Eye (tissue), 1 donor: ENCODE results near the gene AOC2.
A peak's percentile ranks its signal among the peaks of the same experiment; 100 is the strongest.

Experiments used
- DNase-seq: peaks from one replicate; pipeline ENCODE4 v3.0.0-alpha.2; 2015

Gene AOC2, protein sequence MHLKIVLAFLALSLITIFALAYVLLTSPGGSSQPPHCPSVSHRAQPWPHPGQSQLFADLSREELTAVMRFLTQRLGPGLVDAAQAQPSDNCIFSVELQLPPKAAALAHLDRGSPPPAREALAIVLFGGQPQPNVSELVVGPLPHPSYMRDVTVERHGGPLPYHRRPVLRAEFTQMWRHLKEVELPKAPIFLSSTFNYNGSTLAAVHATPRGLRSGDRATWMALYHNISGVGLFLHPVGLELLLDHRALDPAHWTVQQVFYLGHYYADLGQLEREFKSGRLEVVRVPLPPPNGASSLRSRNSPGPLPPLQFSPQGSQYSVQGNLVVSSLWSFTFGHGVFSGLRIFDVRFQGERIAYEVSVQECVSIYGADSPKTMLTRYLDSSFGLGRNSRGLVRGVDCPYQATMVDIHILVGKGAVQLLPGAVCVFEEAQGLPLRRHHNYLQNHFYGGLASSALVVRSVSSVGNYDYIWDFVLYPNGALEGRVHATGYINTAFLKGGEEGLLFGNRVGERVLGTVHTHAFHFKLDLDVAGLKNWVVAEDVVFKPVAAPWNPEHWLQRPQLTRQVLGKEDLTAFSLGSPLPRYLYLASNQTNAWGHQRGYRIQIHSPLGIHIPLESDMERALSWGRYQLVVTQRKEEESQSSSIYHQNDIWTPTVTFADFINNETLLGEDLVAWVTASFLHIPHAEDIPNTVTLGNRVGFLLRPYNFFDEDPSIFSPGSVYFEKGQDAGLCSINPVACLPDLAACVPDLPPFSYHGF

GRCh38 chr17:42844271-42844670 is at the start of gene AOC2:
TSS of gene AOC2 (plus strand) at chr17:42844580. CDS start at chr17:42844627, 47 bp downstream.
- DNase-seq, result no peak

GRCh38 chr17:42795061-42795460 is 49.3 kb upstream of the AOC2 start:
- DNase-seq, result no peak

DNA sequence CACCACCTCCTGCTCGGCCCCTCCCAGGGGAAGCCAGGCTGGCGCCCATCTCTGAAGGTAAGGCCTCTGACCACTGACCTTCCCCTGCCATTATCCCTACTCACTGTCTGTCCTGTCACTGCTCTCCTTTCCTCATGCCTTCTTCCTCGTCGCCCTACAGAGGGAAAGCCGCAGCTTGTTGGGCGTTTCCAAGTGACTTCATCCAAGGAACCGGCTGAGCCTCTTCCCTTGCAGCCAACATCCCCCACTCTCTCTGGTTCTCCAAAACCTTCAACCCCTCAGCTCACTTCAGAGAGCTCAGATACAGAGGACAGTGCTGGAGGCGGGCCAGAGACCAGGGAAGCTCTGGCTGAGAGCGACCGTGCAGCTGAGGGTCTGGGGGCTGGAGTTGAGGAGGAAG is 48.9 kb upstream of the AOC2 start:
- no peak for DNase-seq

- no peak for DNase-seq
Measured at GRCh38 chr17:42796066-42796758, 48.2 kb upstream of the AOC2 start.

DNA sequence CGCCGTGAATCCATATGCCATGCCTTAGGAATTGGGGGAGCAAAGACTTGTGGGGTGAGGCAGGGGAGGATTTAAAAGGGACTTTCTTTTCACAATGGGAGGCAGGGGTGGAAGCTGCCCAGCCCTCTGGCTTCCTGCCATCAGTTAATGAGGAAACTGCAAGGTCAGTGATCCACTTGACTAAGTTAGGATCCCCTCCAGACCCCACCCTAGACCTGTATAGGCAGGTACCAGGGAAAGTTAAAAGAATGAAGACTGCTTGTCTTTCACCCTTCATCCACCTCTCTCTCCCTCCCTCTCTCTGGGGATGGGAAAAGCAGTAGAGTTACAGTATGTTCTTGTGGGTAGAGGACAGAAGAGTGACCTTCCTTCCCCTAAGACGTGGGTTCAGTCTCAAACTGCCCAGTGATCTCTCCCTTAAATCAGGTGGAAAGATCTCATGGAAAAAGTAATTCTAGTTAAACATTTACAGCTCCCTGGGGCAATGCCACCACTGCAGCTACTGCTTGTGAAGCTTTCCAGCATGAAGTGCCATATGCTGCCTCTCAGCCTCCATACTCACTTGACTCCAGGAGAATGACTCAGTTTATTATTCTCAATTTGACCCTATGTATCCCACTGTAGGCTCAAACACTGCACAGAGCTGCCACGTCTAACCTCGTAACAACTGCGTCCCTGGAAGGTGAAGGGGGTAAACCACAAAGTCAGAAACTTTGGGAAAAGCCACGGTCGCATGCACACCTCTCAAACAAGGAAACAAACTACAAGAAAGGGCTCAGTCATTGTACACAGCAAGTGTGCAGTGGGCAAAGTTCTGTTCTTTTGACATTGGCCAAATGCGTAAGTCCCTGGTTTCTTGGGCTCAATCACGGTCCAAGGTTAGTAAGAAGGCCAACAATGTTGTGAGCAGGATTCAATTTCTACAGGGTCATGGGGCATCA is 47.0 kb upstream of the AOC2 start:
- DNase-seq, result no peak

- DNase-seq, result peak; percentile 8
Measured at GRCh38 chr17:42798011-42798382, 46.4 kb upstream of the AOC2 start.

DNA sequence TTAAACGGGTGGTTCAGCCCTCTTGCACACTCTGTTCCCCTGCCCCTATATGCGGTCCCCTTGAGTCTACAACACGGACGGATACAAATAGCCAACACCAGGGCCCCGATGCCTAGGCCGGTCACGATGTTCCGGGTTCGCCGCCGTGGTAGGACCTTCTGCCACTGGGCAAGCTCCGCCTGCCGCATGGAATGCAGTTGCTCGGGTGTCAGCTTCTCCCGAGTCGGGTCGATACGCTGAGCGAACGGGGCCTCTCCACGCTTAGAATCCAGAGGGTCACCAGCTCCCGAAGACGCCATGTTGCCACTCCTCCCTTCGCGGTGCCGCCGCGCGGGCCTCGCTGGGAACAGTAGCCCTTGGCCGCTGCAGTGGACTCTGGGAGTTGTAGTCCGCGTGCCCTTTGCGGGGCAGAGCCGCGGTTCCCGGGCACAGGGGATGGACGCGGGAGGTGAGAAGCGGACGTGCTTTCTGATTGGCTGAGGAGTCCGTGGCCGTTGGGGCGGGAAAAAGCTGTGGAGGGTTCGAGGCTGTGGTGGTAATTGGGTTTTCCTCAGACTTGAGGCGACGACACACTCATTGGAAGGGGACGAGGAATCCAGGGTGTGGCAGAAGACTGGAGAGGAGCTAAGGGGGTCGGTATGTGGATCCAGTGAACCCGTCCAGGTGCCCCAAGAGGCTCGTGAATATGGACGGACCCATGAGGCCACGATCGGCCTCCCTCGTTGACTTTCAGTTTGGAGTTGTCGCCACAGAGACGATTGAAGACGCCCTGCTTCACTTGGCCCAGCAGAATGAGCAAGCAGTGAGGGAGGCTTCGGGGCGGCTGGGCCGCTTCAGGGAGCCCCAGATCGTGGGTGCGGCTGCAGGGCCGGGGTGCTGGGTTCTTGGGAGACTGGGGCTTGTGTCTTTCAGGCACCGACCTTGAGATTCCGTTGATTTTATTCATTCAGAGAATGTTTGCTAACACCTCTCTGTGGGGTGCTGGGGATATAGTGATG is 45.7 kb upstream of the AOC2 start, which contains the start of the genes CNTD1 and COA3:
TSS of gene CNTD1 (plus strand) at position 479 of the 998 bp plus-strand sequence. CDS start at position 686, 207 bp downstream.
TSS of gene COA3 (minus strand) at position 322 of the 998 bp plus-strand sequence. CDS start at position 299, 23 bp downstream.
- DNase-seq, result peak; percentile 95

- DNase-seq, result no peak
Measured at GRCh38 chr17:42803074-42803883, 41.1 kb upstream of the AOC2 start.

DNA sequence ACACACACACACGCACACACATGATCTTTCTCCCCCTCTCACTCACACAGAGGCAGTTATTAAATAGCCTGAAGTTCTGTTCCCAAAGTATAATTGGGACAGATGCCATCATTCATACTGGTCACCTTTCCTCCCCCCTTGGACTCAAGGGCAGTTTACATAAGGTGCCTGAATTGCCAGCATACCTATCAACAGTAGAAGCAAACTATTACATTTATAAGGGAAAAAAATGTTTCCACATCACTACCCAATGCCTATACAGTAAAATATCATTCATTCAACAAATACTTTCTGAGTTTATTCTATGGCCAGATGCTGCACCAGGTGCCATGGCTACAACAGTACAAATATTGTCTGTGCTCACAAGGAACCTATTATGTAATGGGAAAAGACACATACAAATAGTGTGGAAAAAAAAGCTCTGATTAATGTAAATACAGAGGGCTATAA is 39.4 kb upstream of the AOC2 start:
- DNase-seq, result no peak

- no peak for DNase-seq
Measured at GRCh38 chr17:42806249-42806648, 38.1 kb upstream of the AOC2 start.

DNA sequence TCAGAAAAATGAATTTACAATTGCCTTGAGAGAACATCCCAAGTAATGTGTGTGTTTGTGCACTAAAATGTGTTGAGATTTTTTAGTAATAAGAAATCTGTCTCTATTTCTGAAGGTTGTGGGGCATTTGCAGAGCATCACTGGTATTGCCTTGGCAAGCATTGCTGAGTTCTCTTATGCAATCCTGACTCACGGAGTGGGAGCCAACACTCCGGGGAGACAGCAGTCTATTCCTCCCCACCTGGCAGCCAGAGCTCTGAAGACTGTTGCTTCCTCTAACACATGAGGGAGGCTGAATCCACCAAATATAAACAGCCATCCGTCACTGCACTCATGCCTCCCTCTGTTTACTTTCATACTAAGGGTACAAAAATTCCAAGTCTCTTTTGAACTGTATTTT is 35.1 kb upstream of the AOC2 start:
- DNase-seq, result no peak

GRCh38 chr17:42814633-42815399 is 29.6 kb upstream of the AOC2 start:
- no peak for DNase-seq

- DNase-seq, result no peak
Measured at GRCh38 chr17:42817866-42818265, 26.5 kb upstream of the AOC2 start.

DNA sequence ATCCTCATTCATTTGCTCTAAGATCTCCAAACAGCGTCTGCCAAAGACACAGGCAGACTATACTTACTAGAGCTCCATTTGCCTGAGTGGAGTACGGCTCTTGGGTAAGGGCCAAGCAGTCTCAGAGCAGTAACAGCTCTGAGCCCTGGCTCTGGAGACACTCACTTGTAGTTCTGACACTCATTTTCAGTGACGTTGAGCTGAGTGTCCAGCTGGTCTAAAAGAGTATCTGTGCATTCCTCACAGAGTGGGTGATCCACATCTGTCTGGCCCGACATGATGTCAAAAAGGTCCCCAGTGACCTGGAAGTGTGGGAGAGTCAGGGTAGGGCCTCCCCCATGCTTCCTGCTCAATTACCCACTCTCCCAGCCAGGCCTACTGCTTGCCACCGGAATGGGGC is 26.0 kb upstream of the AOC2 start:
- DNase-seq, result no peak

DNA sequence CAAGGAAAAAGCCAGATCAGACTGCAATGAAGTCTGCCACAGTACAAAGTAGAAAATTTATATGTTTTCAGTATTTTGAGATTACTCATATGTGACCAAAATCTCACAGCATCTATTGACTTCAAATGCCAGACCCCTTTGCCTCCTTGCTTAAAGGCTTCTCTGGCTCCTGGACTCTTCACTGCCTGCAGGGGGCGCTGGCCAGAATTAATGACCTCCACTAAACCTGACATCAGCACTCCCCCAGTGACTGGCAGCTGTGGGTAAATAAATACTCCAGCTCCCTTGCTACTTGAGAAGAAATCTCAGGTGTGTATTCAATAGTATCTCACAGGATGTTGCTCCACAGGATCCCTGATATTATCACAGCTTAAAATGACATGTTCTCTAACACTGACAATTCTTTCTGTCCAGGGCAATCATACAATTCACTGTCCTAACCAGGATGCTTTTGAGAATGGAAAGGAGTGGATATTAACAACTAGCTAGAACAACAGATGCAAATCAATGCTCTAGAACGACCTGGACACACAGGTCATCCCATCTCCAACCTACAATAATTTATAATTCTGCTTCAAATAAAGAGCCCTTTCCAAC is 24.3 kb upstream of the AOC2 start:
- DNase-seq, result peak; percentile 69

- no peak for DNase-seq
Measured at GRCh38 chr17:42821176-42821575, 23.2 kb upstream of the AOC2 start.

DNA sequence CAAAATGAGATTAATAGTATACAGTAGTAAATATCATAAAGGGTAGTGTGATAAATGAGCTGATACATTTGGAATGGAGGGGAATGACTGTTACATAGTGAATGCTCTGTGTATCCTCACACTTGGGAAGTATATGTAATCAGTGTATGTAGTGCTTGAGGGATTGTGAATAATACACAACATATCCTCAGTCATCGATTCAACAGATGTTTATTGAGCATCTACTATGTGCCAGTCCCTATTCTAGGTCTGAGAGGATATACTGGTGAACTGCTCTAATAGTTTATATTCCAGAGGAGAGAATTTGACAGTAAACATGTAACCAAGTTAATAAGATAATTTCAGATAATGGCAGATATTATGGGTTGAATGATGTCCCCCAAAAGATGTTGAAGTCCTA is 16.9 kb upstream of the AOC2 start:
- DNase-seq, result no peak

DNA sequence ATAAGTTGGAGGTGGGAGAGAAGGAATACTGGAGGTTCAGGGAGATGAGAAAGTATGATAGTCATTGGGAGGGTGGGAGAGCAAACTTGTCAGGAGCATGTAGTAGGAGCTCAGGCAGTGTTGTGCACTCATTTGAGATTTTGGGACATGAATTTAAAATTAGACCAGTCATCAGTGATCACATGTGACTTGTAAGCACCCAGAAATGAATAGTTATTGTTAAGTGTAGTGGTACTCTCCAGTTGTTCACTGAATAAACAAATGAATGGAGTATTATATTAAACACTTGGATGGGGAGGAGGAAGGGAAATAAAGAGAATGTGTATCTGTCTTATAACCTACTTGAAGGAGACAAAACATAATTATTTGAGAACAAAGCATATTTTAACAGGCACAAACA is 13.4 kb upstream of the AOC2 start:
- no peak for DNase-seq
